ENCODE results near the gene AUTS2. TPM values are rescaled to one million over a fixed set of nuclear protein-coding genes. Genes with fewer than 3 reads are reported as not detected.

The AUTS2 gene
- total and polyA plus RNA-seq, 7 experiments from 2014 or later: 0.40 to 31.7 (median 4.2) TPM

DNA sequence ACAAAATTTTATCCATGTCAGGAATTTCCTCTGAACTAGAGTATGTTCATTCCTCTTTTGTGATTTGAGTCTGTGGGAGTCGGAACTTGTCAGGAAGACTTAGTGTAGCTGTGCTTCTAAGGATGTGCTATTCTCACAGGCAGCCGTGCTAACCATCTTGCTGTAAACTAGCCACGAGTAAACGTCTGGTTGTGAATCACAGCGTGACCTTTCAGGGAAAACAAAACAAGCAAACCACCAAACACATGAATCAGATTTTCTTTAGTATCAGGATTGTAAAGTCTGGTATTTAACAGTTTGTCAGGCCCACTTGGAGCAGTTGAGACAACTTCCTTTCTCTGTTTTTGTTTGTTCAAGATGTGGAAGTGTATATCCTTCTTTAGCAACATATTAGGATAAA, 32.0 kb downstream of the AUTS2 start:
- peaks cover 0 to 3% (median 0%) of the 10 kb centered on the region in 5 donors for H3K27me3 Mint-ChIP-seq
- H3K9me3 ChIP-seq (ENCODE audit: control insufficient read depth in 2 of 3, low read length in 3 of 3): no peaks in the 10 kb centered on the region
- H3K27ac ChIP-seq (ENCODE audit: low read depth, low read length): no peak overlapping the region
- no peaks in the 10 kb centered on the region for H3K4me1 ChIP-seq (ENCODE audit: control insufficient read depth in 2 of 2, insufficient read depth in 2 of 2, low read length in 2 of 2)
- H3K4me3 ChIP-seq (ENCODE audit: low read length): no peak overlapping the region
- H3K4me3 Mint-ChIP-seq: no peak overlapping the region
- H3K27me3 ChIP-seq (ENCODE audit: control insufficient read depth in 2 of 2, insufficient read depth in 2 of 2, low read length in 2 of 2): no peaks in the 10 kb centered on the region
- ChIA-PET POLR2A (no interaction called here), CTCF (no interaction called here)
- ATAC-seq (no peak), DNase-seq (no peak)
- no peaks in the 10 kb centered on the region for H3K36me3 ChIP-seq (ENCODE audit: control insufficient read depth in 2 of 3, insufficient read depth in 3 of 3, low read length in 3 of 3)
- H3K36me3 Mint-ChIP-seq: no peaks in the 10 kb centered on the region
- intact Hi-C loops (cut with micrococcal nuclease): no loop called here
- H3K4me1 Mint-ChIP-seq: peaks cover 0 to 1% (median 0%) of the 10 kb centered on the region in 7 donors
- H3K9me3 Mint-ChIP-seq: peaks cover 0 to 2% (median 0%) of the 10 kb centered on the region in 11 donors
- no peak overlapping the region for H3K27ac Mint-ChIP-seq

DNA sequence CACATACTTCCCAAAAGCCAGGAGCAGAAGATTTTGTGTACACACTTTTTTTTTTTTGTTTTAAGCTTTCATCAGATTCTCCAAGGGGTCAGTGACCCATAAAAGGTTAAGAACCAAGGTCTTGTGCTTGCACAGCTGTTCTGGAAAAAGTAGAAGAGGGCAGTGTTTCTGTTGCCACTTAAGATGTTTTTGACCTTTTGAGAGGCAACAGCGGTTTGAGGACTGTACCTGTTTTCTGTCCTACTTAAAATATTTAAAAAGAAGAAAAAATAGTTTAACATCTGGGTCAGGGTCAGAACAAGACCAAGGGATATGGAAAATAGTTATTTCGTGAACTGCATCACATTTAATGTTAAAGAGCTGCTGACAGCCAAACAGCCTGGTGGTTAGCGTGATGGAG, 32.9 kb downstream of the AUTS2 start:
- H3K27me3 Mint-ChIP-seq: peaks cover 0 to 3% (median 0%) of the 10 kb centered on the region in 5 donors
- ChIA-PET POLR2A (no interaction called here), CTCF (no interaction called here)
- DNase-seq (no peak), ATAC-seq (no peak)
- H3K9me3 Mint-ChIP-seq: peaks cover 0 to 2% (median 0%) of the 10 kb centered on the region in 11 donors
- no peaks in the 10 kb centered on the region for H3K36me3 Mint-ChIP-seq
- Histone ChIP-seq H3K36me3 (ENCODE audit: control insufficient read depth in 2 of 3, insufficient read depth in 3 of 3, low read length in 3 of 3) (no peaks in the 10 kb centered on the region), H3K27me3 (ENCODE audit: control insufficient read depth in 2 of 2, insufficient read depth in 2 of 2, low read length in 2 of 2) (no peaks in the 10 kb centered on the region), H3K4me3 (ENCODE audit: low read length) (no peak overlapping the region), H3K4me1 (ENCODE audit: control insufficient read depth in 2 of 2, insufficient read depth in 2 of 2, low read length in 2 of 2) (no peaks in the 10 kb centered on the region), H3K27ac (ENCODE audit: low read depth, low read length) (no peak overlapping the region), H3K9me3 (ENCODE audit: control insufficient read depth in 2 of 3, low read length in 3 of 3) (no peaks in the 10 kb centered on the region)
- no peak overlapping the region for H3K27ac Mint-ChIP-seq
- H3K4me1 Mint-ChIP-seq: peaks cover 0 to 1% (median 0%) of the 10 kb centered on the region in 7 donors
- intact Hi-C loops (cut with micrococcal nuclease): no loop called here
- no peak overlapping the region for H3K4me3 Mint-ChIP-seq

DNA sequence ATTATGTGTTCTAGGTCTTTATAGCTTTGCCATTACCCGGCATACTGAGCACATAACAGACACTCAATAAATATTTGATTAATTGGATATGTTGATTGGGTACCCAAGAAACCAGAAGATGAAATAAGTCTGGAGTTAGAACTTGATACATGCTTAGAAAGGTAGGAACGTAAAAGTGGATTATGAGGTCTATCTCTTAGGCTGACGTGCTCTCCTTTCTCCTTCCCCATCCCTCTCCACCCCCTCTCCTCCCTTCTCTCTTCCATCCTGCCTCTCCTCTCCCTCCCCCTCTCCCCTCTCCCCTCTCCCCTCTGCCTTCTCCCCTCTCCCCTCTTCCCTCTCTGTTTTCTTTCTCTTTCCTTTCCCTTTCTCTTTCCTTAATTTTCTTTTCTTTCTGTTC, 34.0 kb downstream of the AUTS2 start:
- Histone ChIP-seq H3K4me3 (ENCODE audit: low read length) (no peak overlapping the region), H3K27ac (ENCODE audit: low read depth, low read length) (no peak overlapping the region), H3K4me1 (ENCODE audit: control insufficient read depth in 2 of 2, insufficient read depth in 2 of 2, low read length in 2 of 2) (no peaks in the 10 kb centered on the region), H3K9me3 (ENCODE audit: control insufficient read depth in 2 of 3, low read length in 3 of 3) (no peaks in the 10 kb centered on the region), H3K36me3 (ENCODE audit: control insufficient read depth in 2 of 3, insufficient read depth in 3 of 3, low read length in 3 of 3) (no peaks in the 10 kb centered on the region), H3K27me3 (ENCODE audit: control insufficient read depth in 2 of 2, insufficient read depth in 2 of 2, low read length in 2 of 2) (no peaks in the 10 kb centered on the region)
- ATAC-seq: no peak
- Mint-ChIP-seq H3K9me3 (peaks cover 0 to 2% (median 0%) of the 10 kb centered on the region in 11 donors), H3K27me3 (no peaks in the 10 kb centered on the region), H3K4me1 (peaks cover 0 to 1% (median 0%) of the 10 kb centered on the region in 7 donors), H3K27ac (no peak overlapping the region), H3K4me3 (no peak overlapping the region), H3K36me3 (no peaks in the 10 kb centered on the region)
- intact Hi-C loops (cut with micrococcal nuclease): no loop called here
- DNase-seq: no peak
- ChIA-PET POLR2A (no interaction called here), CTCF (no interaction called here)

DNA sequence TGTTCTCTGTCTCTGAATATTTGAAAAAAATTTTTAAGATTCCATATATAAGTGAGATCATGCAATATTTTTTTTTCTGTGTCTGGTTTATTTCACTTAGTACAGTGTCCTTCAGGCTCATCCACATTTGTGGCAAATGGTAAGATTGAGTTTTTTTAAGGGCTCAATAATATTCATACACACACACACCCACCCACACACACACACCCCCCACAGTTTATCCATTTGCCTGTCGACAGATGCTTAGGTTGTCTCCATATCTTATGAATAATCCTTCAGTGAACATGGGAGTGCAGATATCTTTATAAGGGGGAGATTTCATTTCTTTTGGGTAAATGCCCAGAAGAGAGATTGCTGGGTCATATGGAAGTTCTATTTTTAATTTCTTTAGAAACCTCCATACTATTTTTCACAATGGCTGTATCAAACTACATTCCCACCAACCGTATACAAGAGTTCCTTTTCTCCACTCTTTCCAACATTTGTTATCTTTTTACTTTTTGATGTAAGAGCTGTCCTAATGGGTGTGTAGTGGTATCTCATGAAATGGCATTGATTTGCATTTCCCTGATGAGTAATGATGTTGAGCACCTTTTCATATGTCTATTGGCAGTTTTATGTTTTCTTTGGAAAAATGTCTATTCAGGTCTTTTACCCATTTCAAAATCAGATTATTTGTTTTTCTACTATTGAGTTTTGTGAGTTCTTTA, 35.0 kb downstream of the AUTS2 start:
- intact Hi-C loops (cut with micrococcal nuclease): no loop called here
- Mint-ChIP-seq H3K4me3 (no peak overlapping the region), H3K4me1 (no peaks in the 10 kb centered on the region), H3K27me3 (no peaks in the 10 kb centered on the region), H3K36me3 (no peaks in the 10 kb centered on the region), H3K9me3 (peaks cover 0 to 2% (median 0%) of the 10 kb centered on the region in 11 donors), H3K27ac (no peak overlapping the region)
- CTCF ChIA-PET: no interaction called here
- H3K9me3 ChIP-seq (ENCODE audit: control insufficient read depth in 2 of 3, low read length in 3 of 3): no peaks in the 10 kb centered on the region
- ATAC-seq (no peak), DNase-seq (no peak)
- no peaks in the 10 kb centered on the region for H3K36me3 ChIP-seq (ENCODE audit: control insufficient read depth in 2 of 3, insufficient read depth in 3 of 3, low read length in 3 of 3)
- no peak overlapping the region for H3K27ac ChIP-seq (ENCODE audit: low read depth, low read length)
- H3K4me1 ChIP-seq (ENCODE audit: control insufficient read depth in 2 of 2, insufficient read depth in 2 of 2, low read length in 2 of 2): no peaks in the 10 kb centered on the region
- H3K4me3 ChIP-seq (ENCODE audit: low read length): no peak overlapping the region
- POLR2A ChIA-PET: no interaction called here
- H3K27me3 ChIP-seq (ENCODE audit: control insufficient read depth in 2 of 2, insufficient read depth in 2 of 2, low read length in 2 of 2): no peaks in the 10 kb centered on the region

DNA sequence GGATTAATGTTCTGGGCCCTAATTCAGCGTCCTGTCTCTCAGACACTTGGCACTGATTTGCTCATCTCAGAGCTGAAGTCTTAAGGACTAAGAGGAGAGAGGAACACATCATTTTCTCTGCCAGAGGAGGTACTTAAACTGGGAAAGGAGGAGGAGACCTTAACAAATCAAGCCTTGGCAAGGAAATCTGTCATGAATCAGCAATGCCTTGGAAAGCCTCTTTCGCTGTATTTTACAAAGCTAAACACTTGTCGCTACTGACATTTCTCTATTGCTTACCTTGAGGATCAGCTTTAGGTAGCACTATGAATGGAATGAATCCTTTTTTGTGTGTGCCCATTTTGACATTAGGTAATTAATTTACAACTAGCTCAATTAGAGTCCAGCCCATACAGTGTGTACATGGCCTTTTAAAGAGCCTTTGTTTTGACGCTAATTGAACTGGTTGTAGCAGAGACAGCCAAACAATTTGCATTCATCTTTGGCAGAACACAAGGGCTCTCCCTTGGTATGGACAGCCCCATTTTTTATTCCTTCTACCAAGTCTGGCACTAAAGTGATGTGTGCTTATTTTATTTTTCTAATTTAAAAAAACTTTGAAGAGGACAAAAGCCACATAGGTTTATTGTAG, 37.4 kb downstream of the AUTS2 start:
- ChIA-PET CTCF (no interaction called here), POLR2A (no interaction called here)
- no peaks in the 10 kb centered on the region for H3K27me3 ChIP-seq (ENCODE audit: control insufficient read depth in 2 of 2, insufficient read depth in 2 of 2, low read length in 2 of 2)
- intact Hi-C loops (cut with micrococcal nuclease): no loop called here
- H3K4me1 ChIP-seq (ENCODE audit: control insufficient read depth in 2 of 2, insufficient read depth in 2 of 2, low read length in 2 of 2): no peaks in the 10 kb centered on the region
- no peak overlapping the region for H3K4me3 Mint-ChIP-seq
- H3K4me1 Mint-ChIP-seq: no peaks in the 10 kb centered on the region
- H3K4me3 ChIP-seq (ENCODE audit: low read length): no peak overlapping the region
- no peaks in the 10 kb centered on the region for H3K36me3 Mint-ChIP-seq
- DNase-seq: no peak
- no peak for ATAC-seq
- peaks cover 0 to 2% (median 0%) of the 10 kb centered on the region in 11 donors for H3K9me3 Mint-ChIP-seq
- H3K27me3 Mint-ChIP-seq: no peaks in the 10 kb centered on the region
- H3K36me3 ChIP-seq (ENCODE audit: control insufficient read depth in 2 of 3, insufficient read depth in 3 of 3, low read length in 3 of 3): no peaks in the 10 kb centered on the region
- no peak overlapping the region for H3K27ac ChIP-seq (ENCODE audit: low read depth, low read length)
- no peak overlapping the region for H3K27ac Mint-ChIP-seq
- H3K9me3 ChIP-seq (ENCODE audit: control insufficient read depth in 2 of 3, low read length in 3 of 3): no peaks in the 10 kb centered on the region

DNA sequence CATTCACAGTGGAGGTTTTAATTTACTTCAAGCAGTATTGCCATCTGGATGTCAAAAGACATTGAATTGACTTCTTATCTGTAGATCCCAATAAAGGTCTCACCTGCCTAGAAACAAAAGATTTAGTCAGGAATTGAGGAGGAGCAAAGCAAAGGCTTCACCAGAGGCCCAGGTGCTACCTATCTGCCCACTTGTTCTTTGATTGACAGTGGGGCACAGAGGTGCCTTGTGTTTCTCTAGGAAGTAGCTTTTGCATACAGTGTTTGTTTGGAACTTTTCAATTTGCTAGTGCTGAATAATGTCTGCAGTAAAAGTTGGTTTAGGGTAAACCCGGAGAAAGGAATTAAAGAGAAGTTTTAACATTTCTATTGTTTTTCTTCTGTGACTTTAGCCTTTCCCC, 40.4 kb downstream of the AUTS2 start:
- ATAC-seq: no peak
- CTCF ChIA-PET: no interaction called here

DNA sequence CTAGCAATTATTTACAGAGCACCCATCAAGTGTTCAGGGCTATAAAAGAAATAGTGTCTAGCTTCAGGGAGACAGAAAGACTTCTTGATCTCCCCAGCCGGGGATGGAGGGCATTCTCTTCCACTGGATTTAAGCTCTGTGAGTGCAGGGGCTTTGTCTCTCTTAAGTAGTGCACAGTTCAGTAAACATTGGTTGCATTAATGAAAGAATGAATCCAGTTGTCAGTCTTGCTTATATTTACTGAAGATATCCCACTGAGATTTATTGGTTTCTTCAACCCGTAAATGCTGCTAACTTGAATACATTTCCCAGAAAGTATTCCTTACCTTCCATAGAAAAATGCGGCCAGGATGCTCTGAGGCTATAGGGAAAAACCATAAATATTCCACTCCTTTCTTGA, 41.9 kb downstream of the AUTS2 start:
- H3K4me3 ChIP-seq (ENCODE audit: low read length): no peak overlapping the region
- Mint-ChIP-seq H3K27ac (no peak overlapping the region), H3K27me3 (no peaks in the 10 kb centered on the region), H3K4me3 (no peak overlapping the region), H3K4me1 (no peaks in the 10 kb centered on the region), H3K36me3 (no peaks in the 10 kb centered on the region), H3K9me3 (peaks cover 0 to 2% (median 0%) of the 10 kb centered on the region in 11 donors)
- DNase-seq (no peak), ATAC-seq (no peak)
- no peaks in the 10 kb centered on the region for H3K9me3 ChIP-seq (ENCODE audit: control insufficient read depth in 2 of 3, low read length in 3 of 3)
- intact Hi-C loops (cut with micrococcal nuclease): no loop called here
- ChIA-PET POLR2A (no interaction called here), CTCF (no interaction called here)
- no peaks in the 10 kb centered on the region for H3K36me3 ChIP-seq (ENCODE audit: control insufficient read depth in 2 of 3, insufficient read depth in 3 of 3, low read length in 3 of 3)
- no peaks in the 10 kb centered on the region for H3K4me1 ChIP-seq (ENCODE audit: control insufficient read depth in 2 of 2, insufficient read depth in 2 of 2, low read length in 2 of 2)
- no peaks in the 10 kb centered on the region for H3K27me3 ChIP-seq (ENCODE audit: control insufficient read depth in 2 of 2, insufficient read depth in 2 of 2, low read length in 2 of 2)
- H3K27ac ChIP-seq (ENCODE audit: low read depth, low read length): no peak overlapping the region

More for the DNA sequence above, 40.4 kb downstream of the AUTS2 start:
- H3K27me3 ChIP-seq (ENCODE audit: control insufficient read depth in 2 of 2, insufficient read depth in 2 of 2, low read length in 2 of 2): no peaks in the 10 kb centered on the region
- H3K27me3 Mint-ChIP-seq: no peaks in the 10 kb centered on the region
- no peaks in the 10 kb centered on the region for H3K36me3 ChIP-seq (ENCODE audit: control insufficient read depth in 2 of 3, insufficient read depth in 3 of 3, low read length in 3 of 3)
- no peak overlapping the region for H3K4me3 ChIP-seq (ENCODE audit: low read length)
- DNase-seq: no peak
- H3K9me3 Mint-ChIP-seq: peaks cover 0 to 2% (median 0%) of the 10 kb centered on the region in 11 donors
- POLR2A ChIA-PET: no interaction called here
- no peak overlapping the region for H3K4me3 Mint-ChIP-seq
- H3K27ac ChIP-seq (ENCODE audit: low read depth, low read length): no peak overlapping the region
- intact Hi-C loops (cut with micrococcal nuclease): no loop called here
- H3K4me1 Mint-ChIP-seq: no peaks in the 10 kb centered on the region
- H3K9me3 ChIP-seq (ENCODE audit: control insufficient read depth in 2 of 3, low read length in 3 of 3): no peaks in the 10 kb centered on the region
- H3K36me3 Mint-ChIP-seq: no peaks in the 10 kb centered on the region
- H3K4me1 ChIP-seq (ENCODE audit: control insufficient read depth in 2 of 2, insufficient read depth in 2 of 2, low read length in 2 of 2): no peaks in the 10 kb centered on the region
- no peak overlapping the region for H3K27ac Mint-ChIP-seq

Data from naive thymus-derived CD4-positive, alpha-beta T cell (primary cell).